Stimulated activated CD4-positive, alpha-beta T cell treated with anti-CD3 and anti-CD28 coated beads, Interleukin-12 subunit alpha, Interleukin-12 subunit beta, amount 100 ng/mL, for 24 hours (primary cell): ENCODE measurements around the gene IL19.
"Not testable (repeated sequence)": the region's sequence is repeated elsewhere in the genome, so short reads cannot be mapped to it uniquely, and the experiment has no call there.

Source experiments
- DNase-seq, 2 experiments: peaks; one replicate each; pipeline ENCODE4 v3.0.0-alpha.2; 2020; ENCODE audit warnings: low read depth in 2 of 2

The IL19 gene

DNA sequence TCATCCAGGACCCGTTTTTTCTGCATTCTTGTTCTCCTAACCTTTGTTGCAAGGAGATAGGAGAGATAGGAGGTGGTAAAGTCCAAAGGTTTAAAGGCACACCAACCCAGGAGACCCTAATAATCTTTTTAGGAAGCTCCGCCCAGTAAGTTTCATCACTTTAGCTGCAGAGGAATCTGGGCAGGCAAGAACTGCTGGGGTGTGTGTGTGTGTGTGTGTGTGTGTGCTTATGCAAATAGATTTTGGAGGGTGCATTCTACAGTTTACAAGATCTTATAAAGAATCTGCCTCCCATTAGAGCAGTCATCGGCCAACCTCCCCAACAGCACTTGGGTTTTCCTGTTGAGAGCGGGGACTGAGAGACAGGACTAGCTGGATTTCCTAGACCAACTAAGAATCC is 5.7 kb downstream of the IL19 start:
- no peak for DNase-seq

DNA sequence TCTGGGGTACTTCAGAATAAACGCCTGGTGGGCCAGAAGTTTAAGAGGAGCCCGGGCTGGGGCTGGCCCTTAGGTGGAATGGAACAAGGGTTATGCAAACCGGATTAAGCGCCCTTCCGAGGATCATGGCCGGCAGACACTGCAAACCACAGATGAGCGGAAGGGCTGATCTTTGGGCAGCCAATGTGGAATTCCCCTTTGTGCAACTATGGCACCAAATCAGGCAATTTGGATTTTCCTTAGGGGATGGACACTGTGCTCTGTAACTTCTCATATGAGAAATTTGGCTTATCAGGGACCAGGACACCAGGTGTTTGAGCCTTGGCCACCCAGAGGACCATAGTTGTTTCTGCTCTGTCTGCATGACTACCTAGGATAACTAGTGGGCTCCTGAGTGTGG is 7.5 kb downstream of the IL19 start:
- DNase-seq: no peak

DNA sequence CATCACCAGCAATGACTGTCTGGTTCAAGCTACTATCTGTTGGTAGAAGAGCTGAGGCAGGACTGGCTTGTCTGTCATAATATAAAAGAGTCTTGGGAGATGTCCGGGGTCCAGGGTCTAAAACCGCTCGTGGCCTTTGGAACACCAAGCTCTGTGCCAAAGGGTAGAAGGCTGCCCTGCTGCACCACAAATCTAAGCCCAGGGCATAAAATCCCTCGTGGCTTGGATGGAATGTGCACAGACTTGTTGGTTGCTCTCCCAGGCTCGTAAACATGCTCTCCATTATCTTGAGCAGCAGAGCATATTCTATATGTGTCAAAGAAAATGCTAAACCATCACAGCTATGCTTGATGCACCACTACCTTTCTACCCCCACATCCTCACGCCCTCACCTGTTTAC is 8.3 kb downstream of the IL19 start:
- not testable (repeated sequence) for DNase-seq

DNA sequence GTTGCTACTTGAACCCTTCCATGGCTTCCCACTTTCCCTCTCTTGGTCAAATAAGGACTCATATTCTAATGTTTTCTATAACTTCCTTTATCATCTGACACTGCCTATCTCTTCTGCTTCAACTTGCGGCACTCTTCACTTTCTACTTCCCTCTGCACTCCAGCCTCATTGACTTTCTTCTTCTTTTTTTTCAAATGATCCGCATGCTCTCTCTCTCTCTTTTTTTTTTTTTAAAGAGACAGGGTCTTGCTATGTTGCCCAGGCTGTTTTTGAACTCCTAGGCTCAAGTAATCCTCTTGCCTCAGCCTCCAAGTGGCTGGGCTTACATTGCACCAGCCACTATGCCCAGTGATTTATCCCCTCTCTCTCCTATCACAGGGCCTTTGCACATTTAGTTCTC is 9.1 kb downstream of the IL19 start:
- DNase-seq: no peak

DNA sequence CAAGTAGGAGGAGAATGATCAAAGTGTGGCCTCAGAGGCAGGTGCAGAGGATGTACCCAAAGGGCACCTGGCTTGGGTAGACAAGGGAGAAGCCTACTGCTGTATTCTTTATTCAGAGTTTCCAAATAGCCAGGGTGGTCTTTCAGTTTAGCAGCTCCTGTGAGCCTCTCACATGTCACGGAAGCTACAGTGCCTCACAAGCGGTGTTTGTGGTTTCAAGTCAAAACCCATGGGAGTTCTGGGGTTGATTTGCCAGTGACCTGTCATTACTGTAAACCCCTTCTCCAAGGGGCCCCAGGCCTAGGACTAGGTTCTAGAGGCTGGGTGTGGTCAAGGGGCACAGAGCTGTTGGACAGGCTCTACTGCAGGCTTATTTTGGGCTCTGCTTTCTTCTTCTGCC is 11.9 kb downstream of the IL19 start:
- no peak for DNase-seq

DNA sequence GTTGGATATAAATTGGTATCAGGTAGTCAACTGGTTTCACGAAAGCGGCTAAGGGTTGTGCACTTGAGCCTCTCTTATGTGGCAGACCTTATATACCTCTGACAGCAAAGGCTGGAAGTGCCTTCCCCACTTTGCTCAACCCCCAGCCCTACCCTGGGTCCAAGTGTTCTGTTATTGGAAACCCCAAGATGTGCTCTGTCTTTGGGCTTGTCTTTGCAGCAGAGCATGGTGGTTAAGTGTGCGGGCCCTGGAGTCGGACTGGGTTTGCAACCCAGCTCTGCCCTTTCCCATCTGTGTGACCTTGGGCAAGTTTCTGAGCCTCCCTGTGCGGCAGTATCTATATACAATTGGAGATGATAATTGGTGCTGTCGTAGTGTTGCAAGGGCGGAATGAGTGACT is 12.9 kb downstream of the IL19 start:
- no peak for DNase-seq

DNA sequence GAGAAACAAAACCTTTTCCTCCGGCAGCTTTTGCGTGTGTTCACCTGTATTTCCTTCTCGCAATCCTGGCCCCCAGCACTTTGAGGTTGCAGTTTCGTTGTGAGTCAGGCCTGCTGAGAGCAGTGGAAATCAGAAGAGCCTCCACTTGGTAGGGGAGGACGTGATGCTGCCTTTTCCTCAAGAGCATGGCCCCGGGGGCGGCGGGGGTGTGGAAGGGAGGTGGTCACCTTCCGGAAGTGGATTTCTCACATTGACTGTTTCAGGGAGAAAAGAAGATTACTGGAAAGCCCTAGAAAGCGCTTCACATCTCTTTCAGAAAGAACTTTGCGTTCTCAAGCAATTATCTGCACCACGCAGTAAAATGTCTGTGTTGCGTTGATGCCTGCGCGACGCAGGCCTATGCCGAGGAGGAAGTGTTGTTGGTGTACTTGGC is 13.9 kb downstream of the IL19 start:
- DNase-seq: peak; percentile 74 to 92

DNA sequence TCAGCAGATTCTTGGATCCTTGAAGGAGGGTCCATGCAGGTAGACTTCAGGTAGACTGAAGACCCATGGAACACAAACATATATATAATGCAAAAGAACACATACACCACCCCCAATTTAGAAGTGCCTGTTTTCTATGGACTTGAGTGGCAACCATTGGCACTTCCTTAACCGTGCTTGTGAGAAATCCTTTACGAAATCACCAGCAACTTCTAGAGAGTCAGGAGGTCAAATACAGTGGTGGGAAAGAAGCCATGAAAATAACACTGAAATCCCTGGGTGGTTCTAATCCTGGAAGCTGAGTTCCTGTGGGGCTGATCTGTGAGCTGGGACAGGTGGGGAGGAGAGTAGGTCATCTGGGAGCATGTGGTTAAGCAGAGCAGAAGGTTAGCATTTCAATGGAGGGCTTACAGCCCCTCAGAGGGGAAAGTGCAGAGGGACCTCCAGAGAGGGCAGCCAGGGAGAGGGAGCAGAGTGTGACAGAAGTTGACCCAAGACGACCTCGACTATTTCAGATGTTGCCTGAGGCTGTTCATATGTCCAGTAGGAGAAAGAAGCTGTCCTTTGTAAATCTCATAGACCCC is 14.7 kb downstream of the IL19 start:
- DNase-seq: no peak

DNA sequence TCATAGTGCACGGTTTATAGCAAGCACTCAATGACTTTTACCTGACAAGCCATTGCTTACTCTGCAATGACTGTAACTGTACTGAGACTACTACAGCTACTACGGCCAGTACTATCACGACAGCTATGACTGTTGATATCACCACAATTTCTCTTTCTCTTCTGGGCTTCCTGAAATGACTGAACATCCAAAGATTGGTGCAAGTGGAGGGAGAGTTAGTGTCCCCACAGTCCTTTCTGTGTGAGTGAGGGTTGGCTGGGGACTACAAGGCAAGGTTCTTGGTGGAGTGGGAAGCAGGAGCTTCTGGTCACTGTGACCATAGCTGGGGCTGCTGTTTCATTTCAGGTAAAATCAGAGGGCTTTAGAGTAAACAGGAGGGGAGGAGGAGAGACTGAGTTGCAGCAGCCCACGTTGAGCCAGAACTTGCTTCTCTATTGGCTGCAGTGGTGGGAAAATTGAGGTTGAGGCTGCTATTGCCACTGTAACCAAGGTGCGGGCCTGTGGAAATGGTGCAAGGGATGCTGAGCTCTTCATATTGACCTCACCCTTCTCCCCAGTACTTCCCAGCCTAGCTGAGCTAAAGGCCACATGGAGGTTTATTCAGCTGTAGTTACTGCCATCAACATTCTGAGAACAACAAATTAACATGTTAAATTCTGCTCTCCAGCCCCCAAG is 15.8 kb downstream of the IL19 start:
- DNase-seq: no peak

DNA sequence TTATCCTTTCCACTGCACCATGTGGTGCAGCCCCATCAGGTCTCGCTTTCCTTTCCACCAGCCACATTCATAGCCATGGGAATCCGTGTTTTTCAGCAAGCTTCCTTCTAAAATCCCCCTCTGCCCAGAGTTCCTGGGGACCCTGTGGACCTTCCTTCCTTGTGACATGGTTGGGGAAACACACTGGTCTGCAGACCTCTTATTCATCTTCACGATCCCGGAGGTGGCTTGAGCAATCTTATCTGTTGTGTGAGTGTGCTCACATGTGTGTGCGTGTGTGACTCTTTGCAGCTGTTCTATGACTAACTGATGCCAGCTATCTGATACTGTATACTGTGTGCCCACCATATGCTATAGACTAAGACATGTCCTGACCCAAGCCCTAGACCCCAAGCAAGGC is 17.3 kb downstream of the IL19 start:
- no peak for DNase-seq

DNA sequence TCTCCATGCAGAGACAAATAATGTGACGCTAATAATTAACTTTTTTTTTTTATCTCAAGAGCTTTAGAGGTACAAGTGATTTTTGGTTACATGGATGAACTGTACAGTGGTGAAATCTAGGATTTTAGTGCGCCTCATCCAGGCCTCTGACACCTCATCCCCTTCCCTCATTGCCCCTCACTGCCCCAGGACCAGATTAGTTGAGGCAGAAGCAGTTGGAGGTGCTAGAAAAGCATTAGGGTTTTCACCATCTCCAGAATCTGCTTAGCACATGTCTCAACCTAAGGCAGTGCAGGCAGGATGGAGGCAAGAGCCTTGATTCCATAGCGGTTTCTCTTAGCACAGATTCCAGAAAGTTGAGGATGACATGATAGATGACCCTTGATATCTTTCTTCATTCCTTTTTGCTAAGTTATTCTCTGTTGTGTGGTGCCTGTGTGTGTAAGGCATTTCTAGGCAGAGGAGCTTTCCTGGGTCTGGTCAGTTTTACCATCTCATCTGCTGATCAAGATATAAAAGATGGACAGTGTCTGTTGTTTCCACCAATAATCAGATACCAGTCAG is 18.0 kb downstream of the IL19 start:
- DNase-seq: no peak

DNA sequence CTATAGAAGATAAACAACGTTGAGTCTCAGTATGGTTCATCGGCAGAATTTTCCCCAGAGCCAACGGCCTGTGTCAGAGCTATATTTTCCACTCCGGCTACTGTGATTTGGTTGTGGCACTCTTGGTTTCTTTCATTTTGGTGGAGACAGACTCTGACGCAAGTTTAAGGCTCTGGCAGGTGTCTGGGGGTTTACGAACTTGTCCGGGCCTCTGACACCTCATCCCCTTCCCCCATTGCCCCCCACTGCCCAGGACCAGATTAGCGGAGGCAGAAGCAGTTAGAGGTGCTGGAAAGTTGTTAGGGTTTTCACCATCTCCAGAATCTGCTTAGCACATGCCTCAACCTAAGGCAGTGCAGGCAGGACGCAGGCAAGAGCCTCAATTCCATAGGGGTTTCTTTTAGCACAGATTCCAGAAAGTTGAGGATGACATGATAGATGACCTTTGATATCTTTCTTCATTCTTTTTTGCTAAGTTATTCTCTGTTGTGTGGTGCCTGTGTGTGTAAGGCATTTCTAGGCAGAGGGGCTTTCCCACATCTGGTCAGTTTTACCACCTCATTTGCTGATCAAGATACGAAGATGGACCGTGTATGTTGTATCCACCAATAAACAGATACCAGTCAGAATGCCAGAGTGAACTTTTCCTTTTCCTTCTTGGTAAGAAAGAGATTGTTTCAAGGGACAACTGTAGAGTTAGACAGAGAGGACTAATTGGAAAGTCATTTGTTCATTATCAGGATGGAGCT is 20.1 kb downstream of the IL19 start:
- DNase-seq: no peak

DNA sequence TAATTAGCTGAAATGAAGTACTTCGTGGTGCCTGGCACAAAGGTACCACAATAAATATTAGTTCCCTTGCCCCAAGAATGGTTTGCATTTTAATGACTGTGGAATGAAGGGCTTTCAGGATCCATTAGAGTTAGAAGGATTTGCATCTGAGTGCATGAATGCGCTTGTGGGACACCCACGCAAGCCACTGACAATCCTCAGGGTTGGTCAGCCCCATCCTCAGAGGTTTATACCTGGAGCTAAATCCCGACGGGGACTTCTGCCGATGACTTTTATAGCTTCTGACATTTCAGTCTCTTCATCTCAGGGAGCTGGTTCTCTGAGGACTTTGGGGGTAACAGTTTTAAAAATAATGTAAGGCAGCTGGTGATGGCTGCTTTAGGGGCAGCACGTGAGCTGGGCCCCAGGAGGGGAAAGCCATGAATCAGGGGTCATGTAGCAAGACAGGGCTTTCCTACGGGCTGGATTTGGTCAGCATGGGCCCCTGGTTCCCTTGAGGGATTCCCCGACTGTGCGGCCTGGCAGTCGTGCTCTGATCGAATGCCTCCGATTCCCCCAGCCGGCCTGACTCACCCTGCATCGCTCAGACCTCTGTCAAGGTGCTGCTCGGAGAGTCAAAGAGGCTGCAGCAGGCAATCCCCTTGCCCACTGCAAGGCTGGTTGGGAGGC is 22.5 kb downstream of the IL19 start:
- no peak for DNase-seq

DNA sequence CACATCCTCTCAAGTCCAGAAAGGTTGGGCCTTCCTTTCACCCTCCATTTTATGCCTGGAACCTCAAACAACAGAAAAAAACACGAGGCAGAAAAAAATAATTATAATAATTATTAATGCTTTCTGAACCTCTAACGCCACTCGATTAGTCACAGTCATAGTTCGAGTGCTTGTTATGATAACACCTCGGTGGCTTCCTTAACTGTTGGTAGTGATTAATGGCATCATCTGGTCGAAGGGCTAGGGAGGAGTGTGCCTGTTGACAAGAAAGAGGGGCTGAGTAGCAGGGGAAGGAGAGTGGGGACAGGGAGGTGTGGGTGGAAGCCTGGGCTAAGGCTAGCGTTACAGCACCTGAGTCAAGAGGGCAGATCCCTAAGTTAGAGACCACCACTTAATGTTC is 23.0 kb downstream of the IL19 start:
- DNase-seq: no peak

DNA sequence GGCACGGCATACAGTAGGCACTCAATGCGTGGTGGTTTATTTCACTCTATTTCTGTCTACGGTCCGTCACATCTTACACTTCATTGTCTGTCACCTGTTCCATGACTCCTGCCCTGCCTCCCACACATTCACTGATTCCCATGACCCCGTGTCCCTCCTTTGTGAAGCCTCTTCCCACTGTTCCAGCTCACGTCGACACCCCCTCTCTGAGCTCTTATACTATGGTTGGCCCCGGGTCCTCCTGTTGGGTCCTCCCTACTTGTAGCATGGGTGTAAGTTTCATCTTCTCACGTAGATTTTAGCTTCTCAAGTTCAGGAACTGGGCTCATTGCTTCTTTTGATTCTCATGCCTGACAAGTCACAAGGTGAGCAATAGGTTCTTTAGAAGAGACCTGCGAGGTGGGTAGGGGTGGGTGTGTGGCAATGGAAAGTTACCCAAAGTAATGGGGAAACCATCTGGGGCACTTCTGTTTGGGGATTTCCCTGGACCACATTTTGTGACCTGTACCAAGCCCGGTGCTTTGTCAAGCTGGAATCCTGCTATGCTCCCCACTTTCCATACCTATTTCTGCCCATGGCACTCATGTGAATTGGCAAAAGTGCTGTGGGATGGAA is 23.8 kb downstream of the IL19 start:
- DNase-seq: peak in 1 of 2 experiments; percentile 55

DNA sequence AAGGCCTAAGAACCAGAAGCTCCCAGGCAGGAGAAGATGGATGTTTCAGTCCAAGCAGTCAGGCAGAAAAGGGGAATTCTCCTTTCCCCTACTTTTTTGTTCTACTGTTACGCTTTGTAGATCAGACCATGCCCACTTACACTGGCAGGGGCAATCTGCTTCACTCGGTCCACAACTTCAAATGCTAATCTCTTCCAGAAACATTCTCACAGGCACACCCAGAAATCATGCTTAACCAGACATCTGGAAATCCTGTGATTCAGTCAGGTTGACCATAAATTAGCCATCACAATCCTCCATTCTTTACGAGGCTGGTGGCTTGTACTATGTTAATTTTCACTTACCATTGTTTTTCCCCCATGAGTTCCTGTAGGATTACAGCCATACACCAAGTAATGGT is 25.5 kb downstream of the IL19 start:
- DNase-seq: no peak

DNA sequence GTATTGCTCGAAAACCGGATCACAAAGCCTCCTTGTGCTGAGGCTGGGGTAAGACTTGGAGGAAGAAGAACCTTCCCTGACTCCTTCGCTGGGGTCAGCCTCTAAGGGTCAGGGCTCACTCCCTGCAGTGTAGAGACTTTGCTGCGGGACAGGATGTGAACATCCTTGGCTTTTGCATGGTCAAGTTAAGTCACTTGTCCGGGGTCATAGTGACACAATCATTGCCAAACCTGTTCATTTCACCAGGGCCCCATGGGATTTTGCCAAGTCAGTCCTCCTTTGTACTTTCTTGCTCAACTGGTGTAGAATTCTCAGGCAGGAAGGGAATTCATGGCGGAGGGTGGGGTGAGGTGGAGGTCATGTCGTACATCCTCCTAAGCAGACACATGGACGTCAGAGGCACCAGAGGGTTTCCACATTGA is 26.4 kb downstream of the IL19 start:
- DNase-seq: no peak

DNA sequence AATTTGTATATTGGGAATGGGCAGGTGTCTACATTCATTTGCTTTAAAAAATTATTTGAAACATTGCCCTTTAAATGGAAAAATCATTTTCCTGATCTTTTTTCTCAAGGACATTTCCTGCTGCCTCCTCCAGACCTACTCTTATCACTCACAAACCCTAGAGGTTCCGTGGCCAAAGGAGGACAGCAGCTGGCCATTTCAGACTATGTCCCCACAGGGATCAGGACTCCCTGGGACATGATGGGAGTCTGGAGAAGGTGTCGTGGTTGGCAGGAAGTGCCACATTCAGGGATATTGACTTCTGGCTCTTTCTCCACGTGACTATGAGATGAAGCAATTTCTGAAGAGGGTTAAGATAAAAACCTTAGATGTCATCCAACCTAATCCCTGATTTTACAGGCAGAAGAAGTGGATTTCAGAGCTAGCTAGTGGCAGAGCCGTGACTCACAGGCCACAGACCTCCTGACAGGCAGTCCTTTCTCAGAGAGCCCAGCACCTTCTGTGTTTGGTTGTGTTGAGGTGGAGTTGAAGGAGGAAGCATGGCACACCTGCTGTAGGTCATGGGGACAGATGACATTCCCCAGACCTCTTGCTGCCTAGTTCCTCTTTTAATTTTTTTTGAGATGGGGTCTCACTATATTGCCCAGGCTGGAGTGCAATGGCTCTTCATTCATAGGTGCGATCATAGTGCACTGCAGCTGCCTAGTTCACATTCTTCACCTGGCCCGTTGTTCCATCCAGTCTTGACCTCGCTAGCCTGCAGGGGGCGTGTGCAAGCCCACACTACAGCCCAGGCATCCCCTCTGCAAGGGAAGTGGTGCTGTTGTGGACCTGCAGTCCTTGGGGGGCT is 27.2 kb downstream of the IL19 start:
- DNase-seq: no peak

DNA sequence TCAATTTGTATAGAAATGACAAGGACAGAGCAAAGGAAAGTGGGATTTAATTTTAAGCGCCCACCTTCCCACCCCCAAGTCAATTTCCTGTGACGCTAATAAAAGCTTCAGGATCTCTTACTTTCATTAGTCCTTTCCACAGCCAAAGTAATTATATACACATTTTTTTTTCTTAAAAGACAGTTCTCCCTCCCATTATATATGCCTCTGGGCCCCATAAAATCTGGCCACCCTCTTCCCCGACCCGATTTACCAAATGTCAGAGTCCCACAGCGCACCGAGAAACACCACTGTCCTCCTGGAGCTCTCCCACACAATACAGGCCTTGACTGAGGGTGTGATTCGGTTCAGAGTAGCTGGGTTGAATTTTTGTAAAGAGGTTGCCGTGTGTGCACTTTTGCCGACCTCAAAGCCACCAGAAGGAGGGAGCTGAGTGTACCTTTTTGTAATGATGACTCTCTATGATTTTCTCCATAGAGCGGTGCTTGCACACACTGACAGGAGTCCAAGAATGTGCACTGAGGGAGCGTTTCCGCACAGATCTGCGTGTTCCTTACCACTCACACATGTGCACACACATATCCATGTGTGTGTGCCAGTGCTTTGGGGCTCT is 27.9 kb downstream of the IL19 start:
- DNase-seq: no peak

DNA sequence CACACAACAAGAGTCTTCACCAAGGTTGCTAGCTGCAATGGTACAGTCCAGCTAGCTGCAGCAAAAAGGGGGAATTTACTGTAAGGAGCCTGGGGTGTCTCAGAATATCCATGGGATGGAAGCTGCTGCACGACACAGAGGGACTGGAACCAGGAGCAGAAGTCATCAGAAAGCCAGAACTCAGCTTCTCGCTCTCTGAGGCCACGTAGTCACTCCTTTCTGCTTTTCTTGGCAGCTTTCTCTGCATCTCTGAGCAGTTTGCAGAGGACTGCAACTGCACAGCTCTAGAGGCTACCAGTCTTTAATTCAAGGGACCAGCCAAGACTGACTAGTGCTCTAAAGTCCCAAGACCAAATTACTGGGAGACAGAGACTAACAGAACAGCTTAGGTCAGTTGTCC is 28.7 kb downstream of the IL19 start:
- DNase-seq: no peak

DNA sequence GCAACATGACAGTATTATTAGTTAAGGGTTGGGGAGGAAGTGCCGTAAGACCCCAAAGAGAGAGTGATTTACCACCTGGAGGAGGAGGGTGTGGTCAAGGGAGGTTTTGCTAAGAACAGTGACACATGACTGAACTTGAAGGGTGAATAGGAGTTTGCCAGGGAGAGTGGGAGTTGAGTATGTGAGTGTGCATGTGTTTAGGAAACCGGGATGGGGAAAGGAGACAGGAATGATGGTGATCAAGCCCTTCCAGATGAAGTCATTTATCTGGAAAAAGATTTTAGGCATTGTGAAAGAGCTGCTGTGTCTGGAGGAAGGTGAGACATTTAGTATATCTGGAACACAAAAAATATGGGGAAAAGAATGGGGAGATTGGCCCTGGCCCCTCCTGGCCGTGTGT is 29.8 kb downstream of the IL19 start:
- no peak for DNase-seq
